Neural progenitor cell (in vitro differentiated cells): ENCODE measurements around the gene BCAR1.

Experiments used
- EZH2 ChIP-seq: fragments of 200-600 bp; sonication (generic); IDR thresholded peaks from 2 replicates; pipeline ENCODE4 v1.6.1; 2017; ENCODE audit warnings: antibody characterized with exemption, mild to moderate bottlenecking, moderate library complexity
- TF ChIP-seq, protein P1 (sequence below): fragments of 200-600 bp; sonication (generic); IDR thresholded peaks from 2 replicates; pipeline ENCODE4 v1.5.1; 2017; ENCODE audit warnings: antibody characterized with exemption, mild to moderate bottlenecking

DNA sequence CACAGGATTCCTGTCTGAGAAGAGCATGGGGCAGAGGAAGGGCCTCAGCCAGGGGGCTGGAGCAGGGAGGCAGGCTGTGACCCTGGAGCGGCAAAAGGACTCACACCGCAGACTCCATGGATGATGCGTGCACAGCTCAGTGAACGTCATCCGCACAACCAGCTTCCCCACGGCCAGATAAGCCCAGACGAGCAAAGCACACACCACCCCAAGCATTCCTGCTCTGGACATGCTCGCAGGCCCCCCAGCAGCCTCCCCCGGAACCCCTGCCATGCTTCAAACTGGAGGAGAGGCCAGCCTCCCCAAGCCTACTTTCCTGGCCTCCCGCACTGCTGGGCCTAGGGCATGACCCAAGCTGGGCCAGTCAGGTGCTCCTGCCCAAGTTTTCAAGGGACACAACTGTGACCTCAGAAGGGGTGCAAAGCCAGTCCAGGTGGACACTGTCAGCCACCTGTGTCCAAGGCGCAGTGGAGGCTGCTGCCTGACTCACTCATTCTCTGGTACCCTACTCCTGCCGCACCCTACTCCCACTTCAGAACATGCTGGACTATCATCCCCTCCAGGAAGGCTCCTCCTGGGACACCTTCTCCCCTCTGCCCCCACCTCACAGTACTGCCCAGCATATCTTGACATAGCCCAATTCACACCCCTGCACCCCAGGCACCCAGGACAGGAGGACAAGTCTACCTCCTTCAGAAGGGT is 4.8 kb downstream of the BCAR1 start:
- TF ChIP-seq, protein P1, sequence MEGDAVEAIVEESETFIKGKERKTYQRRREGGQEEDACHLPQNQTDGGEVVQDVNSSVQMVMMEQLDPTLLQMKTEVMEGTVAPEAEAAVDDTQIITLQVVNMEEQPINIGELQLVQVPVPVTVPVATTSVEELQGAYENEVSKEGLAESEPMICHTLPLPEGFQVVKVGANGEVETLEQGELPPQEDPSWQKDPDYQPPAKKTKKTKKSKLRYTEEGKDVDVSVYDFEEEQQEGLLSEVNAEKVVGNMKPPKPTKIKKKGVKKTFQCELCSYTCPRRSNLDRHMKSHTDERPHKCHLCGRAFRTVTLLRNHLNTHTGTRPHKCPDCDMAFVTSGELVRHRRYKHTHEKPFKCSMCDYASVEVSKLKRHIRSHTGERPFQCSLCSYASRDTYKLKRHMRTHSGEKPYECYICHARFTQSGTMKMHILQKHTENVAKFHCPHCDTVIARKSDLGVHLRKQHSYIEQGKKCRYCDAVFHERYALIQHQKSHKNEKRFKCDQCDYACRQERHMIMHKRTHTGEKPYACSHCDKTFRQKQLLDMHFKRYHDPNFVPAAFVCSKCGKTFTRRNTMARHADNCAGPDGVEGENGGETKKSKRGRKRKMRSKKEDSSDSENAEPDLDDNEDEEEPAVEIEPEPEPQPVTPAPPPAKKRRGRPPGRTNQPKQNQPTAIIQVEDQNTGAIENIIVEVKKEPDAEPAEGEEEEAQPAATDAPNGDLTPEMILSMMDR, result no peak
- no peak for TF ChIP-seq EZH2
